IMR-90 (cell line): ENCODE data around the gene AMBN. TPM values are rescaled to one million over a fixed set of nuclear protein-coding genes. Genes with fewer than 3 reads are reported as not detected.

Experiments
- ATAC-seq: fragments of 200-7000 bp; cut with Tn5 transposase; 2 replicates; pipeline ENCODE4 v1.9.1; 2020; ENCODE audit warnings: low read depth, mild to moderate bottlenecking, moderate library complexity
- BruUV-seq: library from RNA; stranded (reverse); fragments of 400-500 nt; replicated peaks from 2 replicates; lab custom pipeline; 2021; lab: Mats Ljungman, UMichigan
- CTCF ChIA-PET: fragments of 300-600 bp; formaldehyde crosslinking; extraction: SDS; loops from one replicate; lab custom pipeline; 2021; ENCODE audit warnings: antibody characterized with exemption; lab: Yijun Ruan, JAX
- POLR2A ChIA-PET: fragments of 300-600 bp; sonication (Branson Sonifier 250); formaldehyde crosslinking; loops from one replicate; lab custom pipeline; 2022; ENCODE audit warnings: antibody characterized with exemption; ENCODE audit not compliant: unreplicated experiment; lab: Charles Lee
- DNase-seq: peaks from one replicate; pipeline ENCODE4 v3.0.0; 2013
- H2AFZ ChIP-seq: replicated peaks from 2 replicates; pipeline ENCODE3; 2013; ENCODE audit warnings: low read length, mild to moderate bottlenecking; ENCODE audit not compliant: poor library complexity
- H2AK5ac ChIP-seq: 2 replicates; pipeline ENCODE4 v1.6.1; 2013; ENCODE audit warnings: low read depth, low read length, inconsistent platforms
- H2AK9ac ChIP-seq: replicated peaks from 2 replicates; pipeline ENCODE3; 2013; ENCODE audit warnings: mild to moderate bottlenecking, low read depth, low read length, moderate library complexity; ENCODE audit not compliant: poor library complexity
- H2BK120ac ChIP-seq: 2 replicates; pipeline ENCODE4 v1.6.1; 2013; ENCODE audit warnings: low read depth, low read length, inconsistent platforms
- H2BK15ac ChIP-seq: 3 replicates; pipeline ENCODE4 v1.6.1; 2013; ENCODE audit warnings: low read depth, low read length, inconsistent platforms
- H2BK20ac ChIP-seq: 2 replicates; pipeline ENCODE4 v1.6.1; 2013; ENCODE audit warnings: low read depth, mild to moderate bottlenecking, inconsistent platforms, low read length, moderate library complexity
- H2BK5ac ChIP-seq: 2 replicates; pipeline ENCODE4 v1.6.1; 2013; ENCODE audit warnings: mild to moderate bottlenecking, low read depth, low read length, inconsistent platforms; ENCODE audit not compliant: poor library complexity, severe bottlenecking
- H3K14ac ChIP-seq: replicated peaks from 2 replicates; pipeline ENCODE4 v1.6.1; 2013; ENCODE audit warnings: low read depth, low read length, inconsistent platforms
- H3K18ac ChIP-seq: 2 replicates; pipeline ENCODE4 v1.6.1; 2013; ENCODE audit warnings: low read depth, low read length, control low read depth
- H3K23ac ChIP-seq: 2 replicates; pipeline ENCODE4 v1.6.1; 2013; ENCODE audit warnings: low read depth, low read length, inconsistent platforms
- H3K27ac ChIP-seq: 2 replicates; pipeline ENCODE4 v1.5.1; 2013; ENCODE audit warnings: mild to moderate bottlenecking, control low read depth, low read length; ENCODE audit not compliant: insufficient read depth
- H3K27me3 ChIP-seq: 2 replicates; pipeline ENCODE4 v1.6.1; 2013; ENCODE audit warnings: low read length; ENCODE audit not compliant: control insufficient read depth, insufficient read depth
- H3K36me3 ChIP-seq: 2 replicates; pipeline ENCODE4 v1.6.1; 2013; ENCODE audit warnings: low read length, mixed read lengths; ENCODE audit not compliant: control insufficient read depth, insufficient read depth
- H3K4ac ChIP-seq: 2 replicates; pipeline ENCODE4 v1.6.1; 2013; ENCODE audit warnings: low read depth, low read length, inconsistent platforms
- H3K4me1 ChIP-seq: 2 replicates; pipeline ENCODE4 v1.6.1; 2013; ENCODE audit warnings: low read length, mixed read lengths; ENCODE audit not compliant: control insufficient read depth, insufficient read depth
- H3K4me2 ChIP-seq: 2 replicates; pipeline ENCODE4 v1.6.1; 2013; ENCODE audit warnings: low read depth, mild to moderate bottlenecking, control low read depth, low read length, moderate library complexity
- H3K4me3 ChIP-seq: 2 replicates; pipeline ENCODE4 v1.5.1; 2013; ENCODE audit warnings: low read depth, mild to moderate bottlenecking, control low read depth, low read length, moderate library complexity; ENCODE audit not compliant: insufficient read depth
- H3K56ac ChIP-seq: 2 replicates; pipeline ENCODE4 v1.6.1; 2013; ENCODE audit warnings: low read length, inconsistent platforms; ENCODE audit not compliant: insufficient read depth; ENCODE audit errors: extremely low read depth
- H3K79me1 ChIP-seq, 2 experiments: 2 replicates each; pipeline ENCODE4 v1.6.1; 2013; ENCODE audit warnings: low read length in 2 of 2, inconsistent platforms in 1 of 2, low read depth in 1 of 2
- H3K9ac ChIP-seq: 2 replicates; pipeline ENCODE4 v1.6.1; 2013; ENCODE audit warnings: low read depth, low read length, control low read depth
- H3K9me1 ChIP-seq: 2 replicates; pipeline ENCODE4 v1.6.1; 2013; ENCODE audit warnings: low read length, inconsistent platforms; ENCODE audit not compliant: insufficient read depth
- H3K9me3 ChIP-seq: 2 replicates; pipeline ENCODE4 v1.6.1; 2013; ENCODE audit warnings: low read length; ENCODE audit not compliant: control insufficient read depth, insufficient read depth
- H4K20me1 ChIP-seq: 2 replicates; pipeline ENCODE4 v1.6.1; 2013; ENCODE audit warnings: low read length, inconsistent platforms; ENCODE audit not compliant: insufficient read depth
- H4K5ac ChIP-seq: 2 replicates; pipeline ENCODE4 v1.6.1; 2013; ENCODE audit warnings: mild to moderate bottlenecking, low read depth, low read length, control low read depth
- H4K8ac ChIP-seq, 2 experiments: 2 replicates each; pipeline ENCODE4 v1.6.1; 2013; ENCODE audit warnings: low read depth in 2 of 2, low read length in 2 of 2, control low read depth in 1 of 2, inconsistent platforms in 1 of 2
- H4K91ac ChIP-seq: 2 replicates; pipeline ENCODE4 v1.6.1; 2013; ENCODE audit warnings: low read depth, low read length, inconsistent platforms; ENCODE audit not compliant: insufficient read depth
- BHLHE40 ChIP-seq: fragments of 150-350 bp; IDR thresholded peaks from 2 replicates; pipeline ENCODE4 v1.6.1; 2016; ENCODE audit warnings: mild to moderate bottlenecking, low read depth, low read length
- CHD1 ChIP-seq: IDR thresholded peaks from 2 replicates; pipeline ENCODE4 v1.6.1; 2012; ENCODE audit warnings: low read depth, low read length, improper control_type of control experiment
- CTCF ChIP-seq: conservative IDR thresholded peaks from 2 replicates; pipeline ENCODE4 v1.5.1; 2012; ENCODE audit warnings: mild to moderate bottlenecking, low read depth, low read length, improper control_type of control experiment
- FOS ChIP-seq: fragments of 150-350 bp; IDR thresholded peaks from 2 replicates; pipeline ENCODE4 v1.6.1; 2016; ENCODE audit warnings: low read depth, low read length
- MAZ ChIP-seq: IDR thresholded peaks from 2 replicates; pipeline ENCODE4 v1.6.1; 2012; ENCODE audit warnings: low read depth, mild to moderate bottlenecking, low read length, improper control_type of control experiment, moderate library complexity, borderline replicate concordance
- RAD21 ChIP-seq: IDR thresholded peaks from 2 replicates; pipeline ENCODE4 v1.6.1; 2012; ENCODE audit warnings: low read length, improper control_type of control experiment
- SMC3 ChIP-seq: fragments of 150-350 bp; IDR thresholded peaks from 2 replicates; pipeline ENCODE4 v1.6.1; 2016; ENCODE audit warnings: low read depth, mild to moderate bottlenecking, antibody characterized with exemption, low read length, moderate library complexity
- WGBS, 2 experiments: methylation state at CpG; one replicate each; pipeline versions ENCODE4 v1.1.5 to v1.1.7; 2013; ENCODE audit warnings: missing lambda C conversion rate in 2 of 2; ENCODE audit not compliant: insufficient read length in 1 of 2; ENCODE audit errors: extremely low coverage in 2 of 2; 5-methylcytosine and 5-hydroxymethylcytosine counted together
- dilution Hi-C: fragments of 300-500 bp; cut with HindIII; formaldehyde crosslinking; loops from one replicate; pipeline ENCODE4 v1.14.3; 2018; ENCODE audit warnings: low sequenced_read_pairs; ENCODE audit not compliant: unreplicated experiment
- in situ Hi-C: fragments of 300-500 bp; cut with MboI; formaldehyde crosslinking; loops from 3 replicates; pipeline ENCODE4 v1.14.3; 2019; ENCODE audit warnings: low sequenced_read_pairs, inconsistent platforms, mixed read lengths
- intact Hi-C: fragments of 100-400 bp; cut with micrococcal nuclease; formaldehyde crosslinking; loops from 2 replicates; pipeline ENCODE4 v1.10.0; 2022
- polyA plus RNA-seq, 3 experiments: library from polyadenylated mRNA; depleted of rRNA; stranded (reverse); fragments of >200 nt; gene quantifications; 2 replicates each; pipeline ENCODE4 v1.2.3, GENCODE V29; 2012; ENCODE audit warnings: low replicate concordance in 1 of 3
- total RNA-seq: library from RNA; depleted of rRNA; stranded (reverse); fragments of >200 nt; gene quantifications from 2 replicates; pipeline ENCODE4 v1.2.3, GENCODE V29; 2012

AMBN gene
- total and polyA plus RNA-seq, 2 of the 4 experiments (the other 2 are of a cell fraction) = not detected

GRCh38 chr4:70651864-70652506, 59.9 kb downstream of the AMBN start:
- Histone ChIP-seq H3K79me1 (no peaks in the 10 kb centered on the region), H2BK15ac (no peak overlapping the region), H2AK5ac (no peak overlapping the region), H3K4me1 (peaks cover 2% of the 10 kb centered on the region; the same call in 1 of the 2 replicates), H3K18ac (peak overlapping the region; percentile 93; the same call in 1 of the 2 replicates), H3K56ac (no peak overlapping the region), H3K9ac (peak overlapping the region; percentile 57; the same call in 1 of the 2 replicates), H4K20me1 (no peaks in the 10 kb centered on the region), H2AFZ (peak overlapping the region; percentile 11), H3K27ac (no peak overlapping the region), H3K9me1 (no peaks in the 10 kb centered on the region), H3K23ac (peak overlapping the region; percentile 88; the same call in 1 of the 2 replicates), H3K36me3 (no peaks in the 10 kb centered on the region), H4K5ac (peak overlapping the region; percentile 95; the same call in 1 of the 2 replicates), H4K91ac (no peak overlapping the region), H3K4me2 (peak overlapping the region; percentile 99), H3K27me3 (no peaks in the 10 kb centered on the region), H3K14ac (0 out of 2 replicates have a peak overlapping the region, but pooled peaks have one; percentile 81), H4K8ac (peak overlapping the region in 1 of 2 experiments; percentile 91; a peak in 2 of 4 replicates), H2BK120ac (peak overlapping the region; percentile 62; the same call in 1 of the 2 replicates), H3K9me3 (no peaks in the 10 kb centered on the region), H3K4ac (peak overlapping the region; percentile 65; the same call in 1 of the 2 replicates), H2BK20ac (peak overlapping the region; percentile 87; the same call in 1 of the 2 replicates), H2AK9ac (no peak overlapping the region), H2BK5ac (peak overlapping the region; percentile 52), H3K4me3 (no peak overlapping the region; the same call in 1 of the 2 replicates)
- intact Hi-C loops = loop anchor here (1.0 to 2.0 kb wide), 2 partner anchors 532 to 1061 kb away; no protein-coding TSS in a partner anchor
- peak; percentile 88 for ATAC-seq
- peak; percentile 52 for DNase-seq
- WGBS, 2 experiments = no CpG with 5 or more reads among the region's 4 CpGs
- ChIA-PET POLR2A (interaction anchor here (0.6 kb wide), 1 partner anchor 294 kb away, joined by 14 read pairs; no protein-coding TSS in a partner anchor), CTCF (interaction anchor here (0.5 to 1.6 kb wide), 9 partner anchors 9 to 358 kb away, joined by 3 to 6 read pairs (median 4); no protein-coding TSS in a partner anchor)
- BruUV-seq = no TSS peak
- dilution Hi-C loops = no loop called here
- peak; percentile 63 for TF ChIP-seq CTCF
- peak; percentile 75 for TF ChIP-seq RAD21
- no peak for TF ChIP-seq BHLHE40
- no peak for TF ChIP-seq CHD1
- TF ChIP-seq FOS = no peak
- TF ChIP-seq MAZ = no peak
- TF ChIP-seq SMC3 = peak; percentile 55
- in situ Hi-C loops = no loop called here
